ENCODE results near the gene SLC6A4. TPM values are rescaled to one million over a fixed set of nuclear protein-coding genes. Genes with fewer than 3 reads are reported as not detected.

SLC6A4 gene
- total and polyA plus RNA-seq, 2 of the 8 experiments (the other 6 are each of a cell fraction or from before 2014, with no cell fraction given) = 0.09 to 0.33 TPM

- H3K4me3 ChIP-seq (ENCODE audit: extremely low read depth in 1 of 4, insufficient read depth in 2 of 4, low read depth in 3 of 4, low read length in 4 of 4) = no peak overlapping the region
- ChIA-PET POLR2A (ENCODE audit: partially characterized antibody) (no interaction called here), CTCF (ENCODE audit: partially characterized antibody) (interaction anchor here (0.8 kb wide), 1 partner anchor 16 kb away, joined by 3 read pairs; no protein-coding TSS in a partner anchor)
- no peaks in the 10 kb centered on the region for H4K20me1 ChIP-seq (replicated peaks in 1 of 2; ENCODE audit: control insufficient read depth in 1 of 2, insufficient read depth in 2 of 2, low read length in 2 of 2)
- H3K14ac ChIP-seq (ENCODE audit: insufficient read length) = no peak overlapping the region
- H2AFZ ChIP-seq (ENCODE audit: low read length) = no peak overlapping the region
- H3K79me2 ChIP-seq (ENCODE audit: control insufficient read depth in 1 of 2, insufficient read depth in 2 of 2, low read length in 2 of 2) = no peaks in the 10 kb centered on the region
- no peaks in the 10 kb centered on the region for H3K23me2 ChIP-seq (ENCODE audit: low read depth, low read length)
- H3K27me3 ChIP-seq (replicated peaks in 1 of 4; ENCODE audit: control insufficient read depth in 3 of 4, extremely low read depth in 1 of 4, insufficient read depth in 3 of 4, low read length in 3 of 4) = no peaks in the 10 kb centered on the region
- no peak overlapping the region for H2BK120ac ChIP-seq (replicated peaks; ENCODE audit: low read depth, low read length)
- H2BK20ac ChIP-seq (ENCODE audit: low read length) = no peak overlapping the region
- no peak overlapping the region for H3K4me2 ChIP-seq (ENCODE audit: insufficient read depth in 1 of 2, low read depth in 2 of 2, low read length in 2 of 2)
- no peaks in the 10 kb centered on the region for H3K4me1 ChIP-seq (replicated peaks in 1 of 4; ENCODE audit: control insufficient read depth in 3 of 4, insufficient read depth in 4 of 4, low read length in 3 of 4)
- H3K4ac ChIP-seq (replicated peaks; ENCODE audit: insufficient read length, low read depth, low read length) = no peak overlapping the region
- FAIRE-seq (no peak), DNase-seq (ENCODE audit: low read depth in 1 of 2, low spot score in 2 of 2) (no peak)
- no peaks in the 10 kb centered on the region for H3K9me3 ChIP-seq (ENCODE audit: insufficient read depth in 2 of 2, low read depth in 1 of 2, low read length in 1 of 2)
- H2AK5ac ChIP-seq (ENCODE audit: low read depth, low read length) = no peak overlapping the region
- H3K27ac ChIP-seq (ENCODE audit: low read depth, low read length) = no peak overlapping the region
- no peak overlapping the region for H4K91ac ChIP-seq (replicated peaks; ENCODE audit: insufficient read length, low read length)
- no peak overlapping the region for H3K23ac ChIP-seq (ENCODE audit: insufficient read length)
- H3K18ac ChIP-seq (ENCODE audit: extremely low read depth, low read length) = no peak overlapping the region
- no peak overlapping the region for H2BK5ac ChIP-seq (ENCODE audit: low read depth, low read length)
- no peak overlapping the region for H3K9ac ChIP-seq (replicated peaks in 1 of 4; ENCODE audit: extremely low read depth in 1 of 4, low read depth in 3 of 4, low read length in 3 of 4)
- H2BK15ac ChIP-seq (ENCODE audit: low read length) = no peak overlapping the region
- peaks cover 0 to 14% (median 6%) of the 10 kb centered on the region in 4 experiments; a peak in 5 of 8 replicates for H3K36me3 ChIP-seq (ENCODE audit: control insufficient read depth in 2 of 4, insufficient read depth in 4 of 4, low read length in 3 of 4)
- H4K8ac ChIP-seq (ENCODE audit: extremely low read depth, insufficient read depth, low read length) = no peak overlapping the region
- H3K56ac ChIP-seq (replicated peaks; ENCODE audit: insufficient read length, low read depth, low read length) = no peak overlapping the region
- H2BK12ac ChIP-seq (ENCODE audit: low read depth, low read length) = no peak overlapping the region
- H4K5ac ChIP-seq (ENCODE audit: insufficient read length, low read depth, low read length) = no peak overlapping the region
- 97% methylated on average over 5 of the region's 5 CpGs; no CpG with 5 or more reads in 1 of the 2 experiments for WGBS, 2 experiments (ENCODE audit: extremely low coverage in 1 of 2, insufficient coverage in 1 of 2, insufficient read length in 1 of 2, insufficient replicate concordance in 2 of 2, low coverage in 1 of 2, low lambda C conversion rate in 2 of 2, missing lambda C conversion rate in 1 of 2)
- H3K79me1 ChIP-seq (ENCODE audit: low read depth, low read length) = no peaks in the 10 kb centered on the region
- TF ChIP-seq SP1 (IDR thresholded peaks at IDR 0.05; ENCODE audit: low read depth, low read length) (no peak), ASH2L (IDR thresholded peaks at IDR 0.05; ENCODE audit: low read length) (no peak), JUND (IDR thresholded peaks at IDR 0.05; ENCODE audit: low read length) (no peak), EZH2 (IDR thresholded peaks at IDR 0.05; ENCODE audit: low read depth, low read length, severe bottlenecking) (no peak), RBBP5 (IDR thresholded peaks at IDR 0.05; ENCODE audit: borderline replicate concordance, low read depth, low read length) (no peak), CHD1 (IDR thresholded peaks at IDR 0.05; ENCODE audit: low read depth, low read length) (no peak), KDM5A (IDR thresholded peaks at IDR 0.05; ENCODE audit: low read length) (no peak), EGR1 (IDR thresholded peaks at IDR 0.05; ENCODE audit: borderline replicate concordance, low read depth, low read length) (no peak), GTF2F1 (IDR thresholded peaks at IDR 0.05; ENCODE audit: borderline replicate concordance, low read depth, low read length) (no peak), SP4 (IDR thresholded peaks at IDR 0.05; ENCODE audit: low read length) (no peak), NANOG (IDR thresholded peaks at IDR 0.05; ENCODE audit: insufficient read depth, low read depth, low read length, poor library complexity, severe bottlenecking) (no peak), FOSL1 (IDR thresholded peaks at IDR 0.05; ENCODE audit: insufficient read depth, low read depth, low read length) (no peak), KDM1A (IDR thresholded peaks at IDR 0.05; ENCODE audit: borderline replicate concordance, low read length) (no peak), KDM4A (IDR thresholded peaks at IDR 0.05; ENCODE audit: low read depth, low read length, severe bottlenecking) (no peak), SIX5 (IDR thresholded peaks at IDR 0.05; ENCODE audit: low read depth, low read length) (no peak), ZNF274 (IDR thresholded peaks at IDR 0.05; ENCODE audit: borderline replicate concordance, extremely low read depth, low read length) (no peak)
Measured at GRCh38 chr17:30249460-30249859, 14.0 kb upstream of the SLC6A4 start.

All from H1 (cell line).